ENCODE results near the gene OPALIN.

The OPALIN gene

GRCh38 chr10:96371356-96371755 lies 12.6 kb upstream of the OPALIN start:
- no peak for DNase-seq

DNA sequence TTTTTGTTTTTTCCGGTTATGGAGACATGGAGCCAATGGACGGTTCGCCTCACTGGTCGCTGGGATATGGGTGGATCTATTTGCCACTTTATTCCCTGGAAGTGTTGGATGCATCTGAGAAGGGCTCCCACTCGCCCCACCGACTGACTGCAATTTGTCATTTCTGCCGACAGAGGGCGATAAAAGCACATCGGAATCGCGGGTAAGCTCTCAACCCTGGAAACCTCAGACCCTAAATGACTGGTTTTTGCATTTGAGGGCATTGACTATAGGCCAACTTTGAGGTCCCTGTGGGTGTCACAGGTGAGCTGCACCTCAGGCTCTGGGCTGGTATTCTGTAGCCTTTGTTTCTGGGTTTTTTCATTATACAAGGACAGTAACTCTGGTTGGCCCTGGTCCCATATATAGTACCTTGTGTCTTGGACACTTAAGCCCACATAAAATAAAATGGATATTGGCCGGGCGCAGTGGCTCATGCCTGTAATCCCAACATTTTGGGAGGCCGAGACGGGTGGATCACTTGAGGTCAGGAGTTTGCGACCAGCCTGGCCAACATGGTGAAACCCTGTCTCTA lies 11.9 kb upstream of the OPALIN start:
- no peak for DNase-seq

- DNase-seq = no peak
These were observed 11.2 kb upstream of the OPALIN start for GRCh38 chr10:96369890-96370583.

DNA sequence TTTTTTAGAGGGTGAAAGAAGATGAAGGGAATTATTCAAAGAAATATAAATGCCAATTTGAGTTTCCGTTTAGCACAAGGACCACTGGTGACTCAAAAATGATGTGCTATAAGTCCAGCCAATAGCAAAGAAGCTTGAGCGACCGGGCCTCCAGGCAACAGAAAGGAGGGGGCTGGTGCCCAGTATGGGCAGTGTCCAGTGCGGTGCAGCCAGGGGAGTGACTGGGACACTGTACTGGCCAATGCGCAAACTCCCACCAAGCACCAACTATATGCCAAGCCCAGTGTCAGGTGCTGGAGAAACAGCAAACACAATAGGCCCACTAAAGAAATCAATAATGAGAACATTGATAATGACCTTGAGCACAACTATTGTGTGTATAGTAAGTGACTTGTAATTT lies 10.2 kb upstream of the OPALIN start:
- DNase-seq = no peak

DNA sequence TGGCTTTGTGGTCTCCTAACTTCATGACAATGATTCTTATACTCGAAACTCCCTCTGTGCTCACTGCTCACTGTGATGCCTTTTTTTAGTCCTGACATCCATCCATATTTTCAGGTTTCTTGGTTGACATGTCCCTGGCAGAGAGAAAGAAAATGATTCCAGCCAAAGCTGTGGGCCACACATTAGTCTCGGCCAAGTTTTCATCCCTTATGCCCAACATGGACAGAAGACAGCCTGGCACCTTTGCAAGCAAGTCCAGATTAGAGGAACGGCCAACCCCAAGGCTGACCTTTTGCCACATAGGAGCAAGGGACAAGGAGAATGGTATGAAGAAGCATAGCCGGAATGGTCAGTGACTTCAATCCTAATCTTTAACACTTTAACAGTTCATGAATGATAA lies 8.7 kb upstream of the OPALIN start:
- no peak for DNase-seq

- no peak for DNase-seq
These were observed 7.7 kb upstream of the OPALIN start for GRCh38 chr10:96366508-96366907.

- no peak for DNase-seq
These were observed 6.8 kb upstream of the OPALIN start for GRCh38 chr10:96365571-96365970.

GRCh38 chr10:96360766-96361165 lies 2.0 kb upstream of the OPALIN start:
- no peak for DNase-seq

GRCh38 chr10:96360331-96360730 lies 1.5 kb upstream of the OPALIN start:
- no peak for DNase-seq

DNA sequence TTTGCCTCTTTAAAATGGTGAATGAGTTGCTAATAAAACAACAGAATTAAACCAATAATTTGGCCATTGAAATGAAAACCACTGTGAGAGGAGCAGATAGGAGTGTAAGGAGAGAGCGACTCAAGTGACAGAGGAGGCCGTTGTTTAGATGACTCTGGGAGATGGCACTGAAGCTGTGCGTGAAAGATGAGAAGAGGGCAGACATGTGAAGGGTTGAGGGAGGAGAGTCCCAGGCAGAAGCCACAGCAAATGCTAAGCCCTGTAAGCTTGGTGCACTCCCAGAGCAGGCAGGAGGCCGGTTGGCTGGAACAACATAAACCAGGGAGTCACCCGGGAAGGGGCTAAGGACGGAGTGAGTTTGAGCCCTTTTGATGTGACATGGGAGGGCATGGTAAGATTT lies 814 bp upstream of the OPALIN start:
- no peak for DNase-seq

GRCh38 chr10:96357038-96357620 lies 1.7 kb downstream of the OPALIN start:
- DNase-seq = no peak

GRCh38 chr10:96352582-96352981 lies 6.2 kb downstream of the OPALIN start:
- DNase-seq = no peak

GRCh38 chr10:96352027-96352426 lies 6.8 kb downstream of the OPALIN start:
- DNase-seq = no peak

DNA sequence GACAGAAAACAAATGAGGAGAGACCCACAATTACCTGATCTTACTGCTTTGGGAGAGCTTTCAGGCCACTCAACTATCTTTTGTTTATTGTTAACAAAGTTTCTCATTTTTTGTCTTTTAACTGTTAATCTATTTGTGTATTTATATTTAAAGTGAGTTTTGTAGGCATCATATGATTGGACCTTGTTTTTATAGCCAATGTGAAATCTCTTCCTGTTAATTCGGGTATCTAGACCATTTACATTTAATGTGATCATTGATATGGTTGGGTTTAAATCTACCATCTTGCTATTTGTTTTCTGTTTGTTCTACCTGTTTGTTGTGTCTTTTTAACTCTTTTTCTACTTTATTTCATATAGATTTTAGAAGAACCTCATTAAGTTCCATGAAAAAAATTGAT lies 12.5 kb downstream of the OPALIN start:
- DNase-seq = no peak

DNA sequence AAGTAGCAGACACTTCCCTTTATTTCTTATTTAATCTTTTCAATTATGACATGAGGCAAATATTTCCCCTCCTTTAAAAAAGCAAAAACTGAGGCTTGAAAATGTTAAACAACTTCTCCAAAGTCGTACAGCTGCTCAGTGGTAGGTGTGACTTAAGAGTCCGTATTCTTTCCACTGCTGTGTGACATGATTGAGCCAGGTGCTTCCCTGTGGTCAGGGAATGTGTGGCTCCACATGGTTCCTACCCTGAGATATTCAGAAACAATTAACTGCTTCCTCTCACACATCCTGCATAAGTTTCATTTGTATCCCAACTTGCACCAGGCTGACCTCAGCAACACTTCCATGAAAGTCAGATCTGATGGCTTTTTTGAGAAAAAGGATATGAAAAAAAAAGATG lies 13.6 kb downstream of the OPALIN start:
- no peak for DNase-seq

GRCh38 chr10:96344178-96344577 lies 14.6 kb downstream of the OPALIN start:
- DNase-seq = no peak

DNA sequence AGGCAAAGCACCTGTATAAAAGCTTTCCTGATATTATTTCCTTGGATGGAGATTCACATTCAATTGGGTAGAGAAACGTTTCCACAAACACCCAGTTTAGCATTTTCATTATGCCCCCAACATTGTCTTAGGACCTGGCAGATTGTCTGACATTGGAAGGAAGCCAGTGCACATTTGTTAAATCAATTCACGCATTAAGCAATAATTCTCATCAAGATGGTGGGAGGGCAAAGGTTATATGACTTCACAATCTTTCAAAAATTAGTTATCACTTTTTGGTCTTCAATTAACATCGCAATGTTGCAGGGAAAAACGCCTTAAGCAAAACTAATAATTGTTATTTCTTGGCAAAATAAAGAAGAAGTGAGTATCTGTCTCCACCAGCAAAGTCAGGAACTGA lies 16.4 kb downstream of the OPALIN start:
- DNase-seq = no peak

- no peak for DNase-seq
These were observed 17.3 kb downstream of the OPALIN start for GRCh38 chr10:96341219-96342182.

DNA sequence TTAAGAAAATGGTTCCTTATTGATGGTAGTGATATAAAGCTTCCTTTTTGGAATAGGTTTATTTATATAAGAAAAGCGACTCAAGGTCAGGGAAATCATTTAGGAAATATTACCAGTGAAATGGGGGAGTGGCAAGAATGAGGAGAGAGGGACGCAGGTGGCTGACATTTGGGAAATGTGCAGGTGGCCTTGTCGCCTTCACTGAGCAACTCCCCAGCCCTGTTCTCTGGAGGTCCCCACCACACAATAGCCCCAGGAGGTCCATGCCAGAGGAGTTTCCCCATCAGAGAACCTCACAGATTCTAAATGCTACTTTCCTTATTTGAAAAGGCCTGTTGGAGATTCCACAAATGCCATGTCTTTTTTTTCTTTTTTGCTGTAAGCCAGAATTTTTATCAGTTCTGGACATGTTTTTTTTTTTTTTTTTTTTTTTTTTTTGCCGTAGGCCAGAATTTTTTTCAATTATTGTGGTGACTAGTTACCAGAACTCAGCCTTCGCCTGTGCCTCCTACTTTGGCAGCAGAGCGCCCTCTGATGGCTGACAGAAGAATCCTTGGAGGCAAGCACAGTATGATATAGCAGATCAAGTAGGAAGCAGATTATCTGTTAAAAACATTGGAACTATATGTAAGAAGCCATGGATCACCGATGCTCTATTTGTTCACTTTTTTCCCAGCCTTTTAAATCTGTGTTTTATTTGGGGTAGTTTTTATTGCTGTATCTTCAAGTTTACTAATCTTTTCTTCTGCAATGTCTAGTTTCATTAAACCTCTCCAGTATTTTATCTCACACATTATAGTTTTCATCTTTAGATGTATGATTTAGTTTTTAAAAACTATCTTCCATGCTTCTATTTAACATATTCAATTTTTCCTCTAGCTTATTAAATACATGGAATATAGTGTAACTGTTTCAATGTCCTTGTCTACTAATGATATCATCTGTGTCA lies 18.6 kb downstream of the OPALIN start:
- DNase-seq = no peak

DNA sequence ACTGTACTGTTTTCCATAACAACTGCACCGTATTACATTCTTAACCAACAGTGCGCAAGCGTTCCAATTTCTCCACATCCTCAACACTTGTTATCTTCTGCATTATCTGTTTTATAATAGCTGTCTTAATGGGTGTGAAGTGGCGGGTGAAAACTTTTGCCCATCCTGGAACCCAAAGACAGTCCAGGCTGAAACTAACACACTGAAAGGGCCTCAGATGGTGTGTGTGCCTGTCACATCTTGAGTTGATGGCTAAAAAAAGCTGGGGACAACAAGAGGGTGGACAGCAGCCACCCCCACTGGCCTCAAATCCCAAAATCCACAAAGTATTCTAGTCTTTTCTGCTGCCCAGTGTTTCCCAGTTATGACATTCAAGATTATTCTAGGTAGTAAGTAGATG lies 19.4 kb downstream of the OPALIN start:
- DNase-seq = no peak

DNA sequence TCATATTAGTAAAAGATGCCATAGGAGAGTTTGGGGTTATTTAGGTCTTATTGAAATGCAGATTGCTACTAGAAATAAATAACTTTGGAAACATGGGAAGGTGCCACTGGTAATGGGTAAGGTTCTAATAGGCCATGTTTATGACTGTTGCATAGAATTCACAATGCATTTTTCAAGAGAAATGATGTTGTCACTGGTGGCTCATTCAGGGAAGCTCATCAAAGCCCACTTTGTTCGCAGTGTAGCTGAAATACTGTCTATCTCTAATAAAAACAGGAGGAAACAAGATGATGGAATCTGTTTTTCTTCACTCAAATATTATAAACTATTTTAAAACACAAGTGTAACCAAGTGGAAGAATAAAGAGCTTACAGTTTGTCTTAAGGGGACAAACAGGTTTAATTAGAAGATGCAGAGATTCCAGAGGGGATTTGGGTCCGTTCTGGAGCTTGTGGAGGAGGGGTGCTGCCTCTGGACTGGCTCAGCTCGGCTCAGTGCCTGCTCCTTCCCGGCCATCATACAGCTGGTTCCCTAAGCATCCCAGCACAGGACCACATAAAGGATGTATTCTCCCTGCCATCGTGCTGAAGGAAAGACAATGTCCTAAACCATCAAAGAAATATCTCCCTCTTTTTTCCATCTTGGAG lies 20.4 kb downstream of the OPALIN start:
- DNase-seq = no peak

DNA sequence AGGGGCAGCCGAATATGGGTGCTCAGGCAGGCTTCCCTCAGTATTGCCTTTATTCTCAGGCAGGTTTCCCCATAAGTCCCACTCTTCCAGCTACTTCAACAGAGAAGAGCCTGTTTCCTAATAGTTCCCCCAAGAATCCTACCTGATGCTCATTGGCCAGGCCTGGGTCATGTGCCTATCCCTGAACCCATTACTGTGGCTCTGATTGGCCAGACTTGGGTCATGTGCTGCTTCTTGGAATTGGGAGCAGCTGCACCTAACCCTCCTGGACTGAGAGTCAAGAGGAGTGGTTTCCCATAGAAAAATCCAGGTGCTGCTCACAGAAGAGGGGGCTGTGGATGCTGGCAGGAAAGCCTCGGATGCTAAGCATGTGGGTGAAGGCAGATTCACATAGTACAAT lies 21.7 kb downstream of the OPALIN start:
- DNase-seq = no peak
